ENCODE measurements around the gene CDK5.
A peak's percentile ranks its signal among the peaks of the same experiment; 100 is the strongest.

- TF ChIP-seq CTCF (IDR thresholded peaks at IDR 0.05), result peak; percentile 13 to 44 (median 28)
- no peak for TF ChIP-seq POLR2AphosphoS5 (IDR thresholded peaks at IDR 0.05)
- TF ChIP-seq POLR2A (IDR thresholded peaks at IDR 0.05), result peak; percentile 43
These were observed 1.8 kb upstream of the CDK5 start, which contains the start of gene SLC4A2 for GRCh38 chr7:151059367-151060112.

Data from prostate gland (tissue), 2 donors.